SK-N-SH treated with all-trans-retinoic acid at 6 μM for 48 hours (cell line): ENCODE measurements around the gene PRKG1.

Source experiments
- ATAC-seq: fragments of 200-7000 bp; cut with Tn5 transposase; 3 replicates; pipeline ENCODE4 v1.9.1; 2020; ENCODE audit warnings: mild to moderate bottlenecking, moderate library complexity
- ARNTL ChIP-seq: fragments of 450-650 bp; formaldehyde crosslinking; IDR thresholded peaks from 2 replicates; pipeline ENCODE4 v1.5.0; 2020; ENCODE audit warnings: low read depth, mild to moderate bottlenecking, moderate library complexity, borderline replicate concordance
- BACH2 ChIP-seq: fragments of 250-450 bp; sonication (Bioruptor Pico); IDR thresholded peaks from 2 replicates; pipeline ENCODE4 v1.9.0; 2021; ENCODE audit warnings: mild to moderate bottlenecking, borderline replicate concordance
- CSDC2 ChIP-seq: fragments of 250-450 bp; sonication (Bioruptor Pico); IDR thresholded peaks from 2 replicates; pipeline ENCODE4 v1.5.0; 2020; ENCODE audit warnings: mild to moderate bottlenecking, moderate library complexity
- ESRRG ChIP-seq: fragments of 250-450 bp; sonication (Bioruptor Pico); IDR thresholded peaks from 2 replicates; pipeline ENCODE4 v1.6.1; 2021; ENCODE audit warnings: mild to moderate bottlenecking
- GLIS3 ChIP-seq: fragments of 250-450 bp; sonication (Bioruptor Pico); IDR thresholded peaks from 2 replicates; pipeline ENCODE4 v1.5.0; 2020; ENCODE audit warnings: mild to moderate bottlenecking, moderate library complexity
- ISL1 ChIP-seq: fragments of 250-450 bp; sonication (Bioruptor Pico); IDR thresholded peaks from 2 replicates; pipeline ENCODE4 v2.1.2; 2022; ENCODE audit warnings: mild to moderate bottlenecking, moderate library complexity
- OSR1 ChIP-seq: fragments of 250-450 bp; sonication (Bioruptor Pico); IDR thresholded peaks from 2 replicates; pipeline ENCODE4 v1.8.0; 2022; ENCODE audit warnings: moderate library complexity, mild to moderate bottlenecking, inconsistent platforms
- PATZ1 ChIP-seq: fragments of 250-450 bp; sonication (Bioruptor Pico); IDR thresholded peaks from 2 replicates; pipeline ENCODE4 v1.8.0; 2020; ENCODE audit warnings: mild to moderate bottlenecking, moderate library complexity, borderline replicate concordance
- PPARA ChIP-seq: fragments of 250-450 bp; sonication (Bioruptor Pico); IDR thresholded peaks from 2 replicates; pipeline ENCODE4 v1.5.0; 2020; ENCODE audit warnings: mild to moderate bottlenecking, borderline replicate concordance
- RARB ChIP-seq: fragments of 250-450 bp; sonication (Bioruptor Pico); IDR thresholded peaks from 2 replicates; pipeline ENCODE4 v1.8.0; 2021; ENCODE audit warnings: mild to moderate bottlenecking, moderate library complexity
- SNAI2 ChIP-seq: fragments of 250-450 bp; sonication (Bioruptor Pico); IDR thresholded peaks from 2 replicates; pipeline ENCODE4 v1.5.0; 2020; ENCODE audit warnings: mild to moderate bottlenecking, moderate library complexity
- TCF4 ChIP-seq: fragments of 250-450 bp; sonication (Bioruptor Pico); IDR thresholded peaks from 2 replicates; pipeline ENCODE4 v1.8.0; 2021; ENCODE audit warnings: mild to moderate bottlenecking, moderate library complexity, borderline replicate concordance
- TOX ChIP-seq: fragments of 250-450 bp; sonication (Bioruptor Pico); IDR thresholded peaks from 2 replicates; pipeline ENCODE4 v1.8.0; 2021; ENCODE audit warnings: mild to moderate bottlenecking, moderate library complexity, borderline replicate concordance
- TSHZ2 ChIP-seq: fragments of 250-450 bp; sonication (Bioruptor Pico); IDR thresholded peaks from 2 replicates; pipeline ENCODE4 v1.5.0; 2020; ENCODE audit warnings: mild to moderate bottlenecking, moderate library complexity
- ZC3H10 ChIP-seq: fragments of 250-450 bp; sonication (Bioruptor Pico); IDR thresholded peaks from 2 replicates; pipeline ENCODE4 v1.5.1; 2021; ENCODE audit warnings: mild to moderate bottlenecking, moderate library complexity
- ZFP3 ChIP-seq: fragments of 250-450 bp; sonication (Bioruptor Pico); IDR thresholded peaks from 2 replicates; pipeline ENCODE4 v1.5.0; 2020; ENCODE audit warnings: mild to moderate bottlenecking, moderate library complexity
- ZFP30 ChIP-seq: fragments of 450-650 bp; formaldehyde crosslinking; IDR thresholded peaks from 2 replicates; pipeline ENCODE4 v1.5.0; 2022; ENCODE audit warnings: mild to moderate bottlenecking, moderate library complexity
- ZNF565 ChIP-seq: fragments of 450-650 bp; formaldehyde crosslinking; conservative IDR thresholded peaks from 2 replicates; pipeline ENCODE4 v1.5.0; 2020; ENCODE audit warnings: low read depth, mild to moderate bottlenecking, moderate library complexity
- ZNF70 ChIP-seq: fragments of 450-650 bp; formaldehyde crosslinking; IDR thresholded peaks from 2 replicates; pipeline ENCODE4 v1.5.0; 2020; ENCODE audit warnings: mild to moderate bottlenecking, moderate library complexity
- ZNF8 ChIP-seq: fragments of 450-650 bp; formaldehyde crosslinking; IDR thresholded peaks from 2 replicates; pipeline ENCODE4 v1.5.0; 2020; ENCODE audit warnings: mild to moderate bottlenecking, moderate library complexity
- TF ChIP-seq, protein P1 (sequence below): fragments of 250-450 bp; sonication (Bioruptor Pico); IDR thresholded peaks from 2 replicates; pipeline ENCODE4 v1.8.0; 2021; ENCODE audit warnings: low read depth, mild to moderate bottlenecking, moderate library complexity, borderline replicate concordance
- TF ChIP-seq, protein P2 (sequence below): fragments of 250-450 bp; sonication (Bioruptor Pico); IDR thresholded peaks from 2 replicates; pipeline ENCODE4 v1.5.1; 2020; ENCODE audit warnings: low read depth, mild to moderate bottlenecking, moderate library complexity
- TF ChIP-seq, protein P3 (sequence below): fragments of 250-450 bp; sonication (Bioruptor Pico); IDR thresholded peaks from 2 replicates; pipeline ENCODE4 v1.5.1; 2021; ENCODE audit warnings: mild to moderate bottlenecking, moderate library complexity

PRKG1 gene

GRCh38 chr10:51244748-51245490, 170.6 kb downstream of the PRKG1 start:
- peak; percentile 92 for ATAC-seq
- TF ChIP-seq TSHZ2 (0 out of 2 replicates have a peak, but pooled peaks have one; percentile 42), TOX (CRISPR knock-in tag) (no peak), ISL1 (CRISPR knock-in tag) (peak; percentile 74)

DNA sequence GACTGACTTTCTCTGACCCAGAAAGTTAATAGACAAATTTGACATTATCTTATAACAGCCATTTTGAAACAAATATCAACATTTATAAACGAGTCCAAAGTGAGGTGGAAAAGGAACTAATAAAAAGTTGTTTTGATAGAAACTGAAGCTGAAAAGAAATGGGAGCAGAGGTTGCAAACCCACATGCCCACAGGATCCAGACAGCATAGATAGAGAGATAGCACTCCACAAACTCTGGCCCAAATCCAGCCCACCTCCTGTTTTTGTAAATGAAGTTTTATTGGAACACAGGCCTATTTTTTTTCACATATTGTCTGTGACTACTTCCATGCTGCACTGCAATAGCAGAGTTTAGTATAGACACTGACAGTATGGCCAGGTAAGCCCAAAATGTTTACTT, 171.9 kb downstream of the PRKG1 start:
- no peak; the same call in 2 of the 3 replicates for ATAC-seq
- TF ChIP-seq TCF4 (CRISPR knock-in tag) (peak; percentile 38; the same call in 1 of the 2 replicates), PPARA (CRISPR knock-in tag) (no peak), ISL1 (CRISPR knock-in tag) (peak; percentile 15; the same call in 1 of the 2 replicates)

GRCh38 chr10:51250278-51250920, 176.1 kb downstream of the PRKG1 start:
- ATAC-seq, result peak; percentile 47
- TF ChIP-seq ZNF8, result no peak
- TF ChIP-seq BACH2 (CRISPR knock-in tag), result no peak
- no peak for TF ChIP-seq ISL1 (CRISPR knock-in tag)
- TF ChIP-seq ZC3H10 (CRISPR knock-in tag), result no peak
- TF ChIP-seq ARNTL (CRISPR knock-in tag), result no peak
- TF ChIP-seq ZFP30 (CRISPR knock-in tag), result no peak
- TF ChIP-seq, protein P1, sequence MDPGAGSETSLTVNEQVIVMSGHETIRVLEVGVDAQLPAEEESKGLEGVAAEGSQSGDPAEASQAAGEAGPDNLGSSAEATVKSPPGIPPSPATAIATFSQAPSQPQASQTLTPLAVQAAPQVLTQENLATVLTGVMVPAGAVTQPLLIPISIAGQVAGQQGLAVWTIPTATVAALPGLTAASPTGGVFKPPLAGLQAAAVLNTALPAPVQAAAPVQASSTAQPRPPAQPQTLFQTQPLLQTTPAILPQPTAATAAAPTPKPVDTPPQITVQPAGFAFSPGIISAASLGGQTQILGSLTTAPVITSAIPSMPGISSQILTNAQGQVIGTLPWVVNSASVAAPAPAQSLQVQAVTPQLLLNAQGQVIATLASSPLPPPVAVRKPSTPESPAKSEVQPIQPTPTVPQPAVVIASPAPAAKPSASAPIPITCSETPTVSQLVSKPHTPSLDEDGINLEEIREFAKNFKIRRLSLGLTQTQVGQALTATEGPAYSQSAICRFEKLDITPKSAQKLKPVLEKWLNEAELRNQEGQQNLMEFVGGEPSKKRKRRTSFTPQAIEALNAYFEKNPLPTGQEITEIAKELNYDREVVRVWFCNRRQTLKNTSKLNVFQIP (CRISPR knock-in tag), result no peak
- no peak for TF ChIP-seq TCF4 (CRISPR knock-in tag)
- TF ChIP-seq ZFP3, result no peak
- TF ChIP-seq CSDC2, result no peak
- TF ChIP-seq, protein P2, sequence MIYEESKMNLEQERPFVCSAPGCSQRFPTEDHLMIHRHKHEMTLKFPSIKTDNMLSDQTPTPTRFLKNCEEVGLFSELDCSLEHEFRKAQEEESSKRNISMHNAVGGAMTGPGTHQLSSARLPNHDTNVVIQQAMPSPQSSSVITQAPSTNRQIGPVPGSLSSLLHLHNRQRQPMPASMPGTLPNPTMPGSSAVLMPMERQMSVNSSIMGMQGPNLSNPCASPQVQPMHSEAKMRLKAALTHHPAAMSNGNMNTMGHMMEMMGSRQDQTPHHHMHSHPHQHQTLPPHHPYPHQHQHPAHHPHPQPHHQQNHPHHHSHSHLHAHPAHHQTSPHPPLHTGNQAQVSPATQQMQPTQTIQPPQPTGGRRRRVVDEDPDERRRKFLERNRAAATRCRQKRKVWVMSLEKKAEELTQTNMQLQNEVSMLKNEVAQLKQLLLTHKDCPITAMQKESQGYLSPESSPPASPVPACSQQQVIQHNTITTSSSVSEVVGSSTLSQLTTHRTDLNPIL (CRISPR knock-in tag), result no peak
- TF ChIP-seq GLIS3 (CRISPR knock-in tag), result no peak
- no peak for TF ChIP-seq OSR1 (CRISPR knock-in tag)
- TF ChIP-seq ESRRG (CRISPR knock-in tag), result no peak
- TF ChIP-seq, all 23 proteins: peak for 0

DNA sequence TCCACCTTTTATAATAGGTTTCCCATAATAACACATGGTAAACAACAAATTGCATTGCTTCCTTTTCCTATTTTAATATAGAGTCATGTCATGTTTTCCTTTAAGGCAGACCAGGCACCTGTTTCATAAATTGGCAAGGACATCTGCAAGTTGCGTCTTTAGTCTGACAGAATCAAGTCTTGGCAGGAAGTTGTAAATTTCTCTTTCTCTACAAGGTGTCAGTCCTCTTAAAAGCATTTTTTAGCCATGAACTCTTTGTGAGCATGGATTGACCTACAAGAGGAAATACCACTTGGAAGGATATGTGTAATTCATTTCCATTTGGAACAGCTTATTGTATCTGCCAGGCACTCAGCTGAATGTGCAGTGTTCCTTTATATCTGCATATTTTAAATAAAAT, 176.8 kb downstream of the PRKG1 start:
- ATAC-seq, result peak; percentile 83
- TF ChIP-seq ZC3H10 (CRISPR knock-in tag) (0 out of 2 replicates have a peak, but pooled peaks have one; percentile 45), OSR1 (CRISPR knock-in tag) (no peak), ESRRG (CRISPR knock-in tag) (no peak), SNAI2 (peak; percentile 50; the same call in 1 of the 2 replicates), TOX (CRISPR knock-in tag) (peak; percentile 82; the same call in 1 of the 2 replicates), GLIS3 (CRISPR knock-in tag) (no peak), ARNTL (CRISPR knock-in tag) (no peak), RARB (CRISPR knock-in tag) (peak; percentile 35; the same call in 1 of the 2 replicates), CSDC2 (no peak), ZNF8 (no peak), ZNF565 (CRISPR knock-in tag) (no peak), ZNF70 (CRISPR knock-in tag) (no peak), ZFP30 (CRISPR knock-in tag) (no peak), PATZ1 (CRISPR knock-in tag) (0 out of 2 replicates have a peak, but pooled peaks have one; percentile 26)
- TF ChIP-seq, protein P3, sequence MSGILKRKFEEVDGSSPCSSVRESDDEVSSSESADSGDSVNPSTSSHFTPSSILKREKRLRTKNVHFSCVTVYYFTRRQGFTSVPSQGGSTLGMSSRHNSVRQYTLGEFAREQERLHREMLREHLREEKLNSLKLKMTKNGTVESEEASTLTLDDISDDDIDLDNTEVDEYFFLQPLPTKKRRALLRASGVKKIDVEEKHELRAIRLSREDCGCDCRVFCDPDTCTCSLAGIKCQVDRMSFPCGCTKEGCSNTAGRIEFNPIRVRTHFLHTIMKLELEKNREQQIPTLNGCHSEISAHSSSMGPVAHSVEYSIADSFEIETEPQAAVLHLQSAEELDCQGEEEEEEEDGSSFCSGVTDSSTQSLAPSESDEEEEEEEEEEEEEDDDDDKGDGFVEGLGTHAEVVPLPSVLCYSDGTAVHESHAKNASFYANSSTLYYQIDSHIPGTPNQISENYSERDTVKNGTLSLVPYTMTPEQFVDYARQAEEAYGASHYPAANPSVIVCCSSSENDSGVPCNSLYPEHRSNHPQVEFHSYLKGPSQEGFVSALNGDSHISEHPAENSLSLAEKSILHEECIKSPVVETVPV, result no peak
- TF ChIP-seq, protein P1 (CRISPR knock-in tag), result no peak
